GM23248 (cell line): Measurements from ENCODE around the gene ZNF311.

Source experiments
- EZH2 ChIP-seq: fragments of 200-600 bp; sonication (generic); IDR thresholded peaks from 2 replicates; pipeline ENCODE4 v1.6.1; 2018; ENCODE audit warnings: antibody characterized with exemption, mild to moderate bottlenecking; ENCODE audit not compliant: insufficient read depth, poor library complexity, severe bottlenecking
- EZH2phosphoT487 ChIP-seq: fragments of 200-600 bp; sonication (generic); IDR thresholded peaks from 2 replicates; pipeline ENCODE4 v1.6.1; 2018; ENCODE audit warnings: antibody characterized with exemption, moderate library complexity, mild to moderate bottlenecking, low read depth; ENCODE audit not compliant: insufficient read depth

- TF ChIP-seq EZH2 (no peak), EZH2phosphoT487 (no peak)
These were observed 56.2 kb downstream of the ZNF311 start for GRCh38 chr6:28948782-28949486.
